CD4-positive, alpha-beta memory T cell (primary cell): Measurements from ENCODE around the gene GNAS-AS1. TPM values are rescaled to one million over a fixed set of nuclear protein-coding genes. Genes with fewer than 3 reads are reported as not detected.

Source experiments
- CTCF ChIA-PET: fragments of 350-600 bp; sonication (Branson Sonifier 250); formaldehyde crosslinking; loops from one replicate; lab custom pipeline; 2021; ENCODE audit warnings: inconsistent platforms; ENCODE audit not compliant: partially characterized antibody; lab: Charles Lee
- POLR2A ChIA-PET: fragments of 350-600 bp; sonication (Branson Sonifier 250); formaldehyde crosslinking; loops from one replicate; lab custom pipeline; 2021; ENCODE audit not compliant: partially characterized antibody; lab: Charles Lee
- DNase-seq, 5 donors: peaks; one replicate each; pipeline versions ENCODE4 v3.0.0 to v3.0.0-alpha.2; 2020 to 2022; ENCODE audit warnings: mixed read lengths in 1 of 5
- H3K27ac ChIP-seq: one replicate; pipeline ENCODE4 v1.7.0; 2013; ENCODE audit warnings: low read depth, low read length
- H3K27me3 ChIP-seq: 2 replicates; pipeline ENCODE4 v1.7.0; 2013; ENCODE audit warnings: mild to moderate bottlenecking, low read length, moderate library complexity; ENCODE audit not compliant: insufficient read depth
- H3K36me3 ChIP-seq: 2 replicates; pipeline ENCODE4 v1.7.0; 2013; ENCODE audit warnings: mild to moderate bottlenecking, low read length, moderate library complexity; ENCODE audit not compliant: insufficient read depth
- H3K4me1 ChIP-seq: 2 replicates; pipeline ENCODE4 v1.7.0; 2013; ENCODE audit warnings: mild to moderate bottlenecking, low read length, moderate library complexity; ENCODE audit not compliant: insufficient read depth
- H3K4me3 ChIP-seq, 2 donors: one replicate each; pipeline ENCODE4 v1.7.0; 2013; ENCODE audit warnings: low read length in 2 of 2, mild to moderate bottlenecking in 1 of 2
- H3K9me3 ChIP-seq, 2 donors: one replicate each; pipeline ENCODE4 v1.7.0; 2013; ENCODE audit warnings: low read length in 2 of 2, control low read depth in 1 of 2; ENCODE audit not compliant: control insufficient read depth in 1 of 2
- H3K27ac Mint-ChIP-seq, 7 donors: one replicate each; pipeline ENCODE4 v1.8.0; 2020 to 2021; ENCODE audit warnings: mixed read lengths in 7 of 7, mild to moderate bottlenecking in 6 of 7, inconsistent platforms in 3 of 7, moderate library complexity in 3 of 7
- H3K27me3 Mint-ChIP-seq, 2 donors: one replicate each; pipeline ENCODE4 v1.8.0; 2020 to 2021; ENCODE audit warnings: mixed read lengths in 2 of 2
- H3K36me3 Mint-ChIP-seq, 2 donors: one replicate each; pipeline ENCODE4 v1.8.0; 2020 to 2021; ENCODE audit warnings: mixed read lengths in 2 of 2, inconsistent platforms in 1 of 2, mild to moderate bottlenecking in 1 of 2
- H3K4me1 Mint-ChIP-seq, 4 donors: one replicate each; pipeline ENCODE4 v1.8.0; 2020 to 2021; ENCODE audit warnings: mixed read lengths in 4 of 4, mild to moderate bottlenecking in 1 of 4
- H3K4me3 Mint-ChIP-seq, 8 donors: one replicate each; pipeline ENCODE4 v1.8.0; 2020 to 2021; ENCODE audit warnings: mixed read lengths in 8 of 8, mild to moderate bottlenecking in 7 of 8, moderate library complexity in 6 of 8, inconsistent platforms in 3 of 8
- H3K9me3 Mint-ChIP-seq, 8 donors: one replicate each; pipeline ENCODE4 v1.8.0; 2020 to 2021; ENCODE audit warnings: mixed read lengths in 8 of 8, mild to moderate bottlenecking in 5 of 8, inconsistent platforms in 3 of 8, moderate library complexity in 1 of 8
- intact Hi-C: fragments of 100-400 bp; cut with micrococcal nuclease; formaldehyde crosslinking; loops from one replicate; pipeline ENCODE4 v1.15.1; 2023
- polyA plus RNA-seq, 2 donors: library from polyadenylated mRNA; unstranded; fragments of 300-500 nt; fragmentation: Illumina TruSeq; gene quantifications; one replicate each; pipeline ENCODE4 v1.2.3, GENCODE V29; 2021
- total RNA-seq, 2 experiments: library from RNA; stranded (reverse); gene quantifications; one replicate each; pipeline ENCODE4 v1.2.3, GENCODE V29; 2021

Gene GNAS-AS1
- total and polyA plus RNA-seq, 4 experiments from 2014 or later = 0.94 to 1.1 TPM; not detected in 2

DNA sequence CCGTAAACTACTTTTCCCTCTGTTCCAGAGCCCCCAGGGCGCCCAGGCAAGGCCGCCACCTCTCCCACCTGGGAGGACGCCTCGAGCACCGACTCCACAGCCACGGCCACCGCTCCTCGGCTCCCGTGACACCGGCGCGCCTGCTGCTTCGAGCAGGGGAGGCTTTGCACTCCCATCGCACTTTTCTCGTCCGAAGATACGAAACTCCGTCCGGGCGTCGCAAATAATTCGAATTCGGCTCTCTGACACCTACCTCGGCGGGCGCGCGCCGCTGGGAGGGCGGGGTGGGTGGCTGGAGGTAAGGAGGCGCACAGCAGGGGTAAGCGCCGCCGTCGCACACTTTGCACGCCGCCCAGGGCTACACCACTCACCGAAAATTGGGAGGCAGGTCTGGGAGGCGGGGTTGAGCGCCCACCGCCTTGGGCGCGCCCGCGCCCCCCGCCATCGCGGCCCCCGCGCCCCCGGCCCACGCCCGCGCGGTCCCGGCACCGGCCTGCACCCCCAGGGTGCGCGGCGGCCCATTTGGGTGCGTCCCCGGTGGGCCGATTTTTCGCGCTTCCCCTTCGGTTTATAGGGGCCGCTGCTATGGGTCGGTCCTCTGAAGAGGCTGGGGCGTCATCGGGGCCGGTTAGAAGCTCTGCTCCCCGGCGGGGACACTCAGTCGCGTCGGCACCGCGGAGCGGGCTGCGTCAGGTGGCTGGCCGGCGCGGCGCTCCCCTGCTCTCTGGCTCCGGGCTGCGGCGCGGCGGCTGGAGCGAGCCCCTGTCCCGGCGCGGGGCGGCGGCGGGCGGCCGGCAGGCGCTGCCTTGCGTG is 38.0 kb upstream of the GNAS-AS1 start:
- no peaks in the 10 kb centered on the region for H3K36me3 ChIP-seq
- ChIA-PET CTCF (no interaction called here), POLR2A (interaction anchor here (0.6 to 4.7 kb wide), 21 partner anchors 10 to 1490 kb away, joined by 3 to 69 read pairs (median 5); partner anchors contain the start of genes ATP5F1E, NELFCD, PRELID3B and STX16)
- intact Hi-C loops = loop anchor here (1.0 kb wide), 1 partner anchor 93 kb away; the partner anchor contains the start of gene NELFCD
- H3K9me3 ChIP-seq = no peaks in the 10 kb centered on the region
- Mint-ChIP-seq H3K9me3 (peaks cover 0 to 2% (median 0%) of the 10 kb centered on the region in 8 donors), H3K4me1 (peaks cover 9 to 25% (median 18%) of the 10 kb centered on the region in 4 donors), H3K27ac (peak overlapping the region; percentile 87 to 95 (median 90)), H3K27me3 (no peaks in the 10 kb centered on the region), H3K36me3 (peaks cover 0 to 15% of the 10 kb centered on the region in 2 donors), H3K4me3 (peak overlapping the region; percentile 79 to 90 (median 85))
- H3K27ac ChIP-seq = peak overlapping the region; percentile 78
- peak; percentile 87 to 90 (median 89) for DNase-seq
- H3K27me3 ChIP-seq = no peaks in the 10 kb centered on the region
- peak overlapping the region; percentile 12 to 64 for H3K4me3 ChIP-seq
- H3K4me1 ChIP-seq = peaks cover 19% of the 10 kb centered on the region

DNA sequence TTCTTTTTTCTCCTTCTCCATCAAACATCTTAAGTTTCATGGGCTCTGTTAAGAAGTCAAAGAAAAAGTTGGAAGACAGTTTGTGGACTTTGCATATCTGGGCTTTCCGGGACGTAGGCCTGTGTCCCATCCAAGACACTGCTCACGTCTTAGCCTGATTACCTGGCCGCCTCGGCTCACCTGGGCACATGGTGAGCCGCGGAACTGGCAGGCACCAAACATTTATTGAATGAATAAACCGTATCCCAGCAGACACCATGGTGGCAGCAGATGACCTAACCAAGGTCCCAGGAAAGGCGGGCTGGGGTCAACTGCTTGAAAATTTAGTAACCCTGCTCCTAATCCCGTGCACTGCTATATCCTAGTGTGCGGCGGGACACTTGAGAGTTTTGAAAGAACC is 37.4 kb upstream of the GNAS-AS1 start:
- H3K4me1 Mint-ChIP-seq = peaks cover 4 to 19% (median 12%) of the 10 kb centered on the region in 4 donors
- no peaks in the 10 kb centered on the region for H3K27me3 Mint-ChIP-seq
- Histone ChIP-seq H3K27me3 (no peaks in the 10 kb centered on the region), H3K4me3 (peak overlapping the region; percentile 12 to 64), H3K9me3 (no peaks in the 10 kb centered on the region), H3K36me3 (no peaks in the 10 kb centered on the region), H3K4me1 (peaks cover 13% of the 10 kb centered on the region), H3K27ac (peak overlapping the region; percentile 71)
- CTCF ChIA-PET = no interaction called here
- POLR2A ChIA-PET = no interaction called here
- peak overlapping the region; percentile 87 to 95 (median 90) for H3K27ac Mint-ChIP-seq
- H3K9me3 Mint-ChIP-seq = peaks cover 0 to 2% (median 0%) of the 10 kb centered on the region in 8 donors
- intact Hi-C loops = loop anchor here (1.0 kb wide), 1 partner anchor 93 kb away; the partner anchor contains the start of gene NELFCD
- no peak for DNase-seq
- H3K36me3 Mint-ChIP-seq = peaks cover 0 to 10% of the 10 kb centered on the region in 2 donors
- peak overlapping the region; percentile 79 to 90 (median 85) for H3K4me3 Mint-ChIP-seq

DNA sequence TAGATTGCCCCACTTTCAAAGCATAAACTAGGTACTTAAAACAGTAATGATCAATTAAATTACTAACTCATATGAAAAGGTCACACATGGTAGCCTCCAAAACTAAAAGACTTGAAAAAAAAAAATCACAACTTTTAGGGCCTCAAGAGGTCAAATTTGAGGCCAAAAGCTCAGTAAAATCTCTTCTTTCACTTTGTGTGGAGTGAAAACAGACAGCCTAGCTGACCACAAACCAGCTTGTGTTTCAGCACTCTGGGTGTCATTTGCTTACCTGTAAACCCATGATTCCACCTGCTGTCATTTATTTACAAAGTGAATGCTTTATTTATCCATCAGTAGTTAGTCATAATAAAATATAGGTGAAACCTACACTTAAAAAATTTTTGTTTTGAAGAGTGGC is 35.8 kb upstream of the GNAS-AS1 start:
- peaks cover 0 to 11% (median 5%) of the 10 kb centered on the region in 4 donors for H3K4me1 Mint-ChIP-seq
- no peaks in the 10 kb centered on the region for H3K27me3 ChIP-seq

DNA sequence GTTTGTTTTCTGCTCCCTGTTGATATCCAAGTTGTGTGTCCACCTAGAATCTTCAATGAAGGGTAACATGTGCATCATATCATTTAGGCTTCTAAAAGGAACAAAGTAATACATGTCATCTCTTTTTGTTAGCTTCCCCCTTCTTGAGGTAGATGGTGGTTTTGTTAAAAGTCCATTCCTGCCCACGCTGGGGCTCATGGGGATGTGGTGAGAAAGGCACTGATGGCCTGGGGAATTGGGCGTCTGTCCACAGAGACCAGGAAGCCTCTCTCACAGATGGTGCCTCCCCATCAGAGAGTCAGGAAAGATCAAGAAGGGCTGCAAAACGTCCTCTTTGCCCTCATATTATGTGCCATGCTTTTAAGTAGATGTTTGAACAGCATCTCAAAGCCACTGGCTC is 34.3 kb upstream of the GNAS-AS1 start:
- H3K4me1 ChIP-seq = peaks cover 8% of the 10 kb centered on the region
- CTCF ChIA-PET = interaction anchor here (0.8 to 1.1 kb wide), 4 partner anchors 15 to 147 kb away, joined by 3 to 5 read pairs (median 3); partner anchors contain the start of gene ATP5F1E
- no peaks in the 10 kb centered on the region for H3K27me3 ChIP-seq
- POLR2A ChIA-PET = no interaction called here
- no peaks in the 10 kb centered on the region for H3K9me3 ChIP-seq
- H3K27ac ChIP-seq = no peak overlapping the region
- intact Hi-C loops = no loop called here
- Mint-ChIP-seq H3K4me3 (no peak overlapping the region), H3K27me3 (no peaks in the 10 kb centered on the region), H3K36me3 (peaks cover 0 to 2% of the 10 kb centered on the region in 2 donors), H3K9me3 (peaks cover 0 to 2% (median 0%) of the 10 kb centered on the region in 8 donors), H3K27ac (no peak overlapping the region), H3K4me1 (peaks cover 0 to 11% (median 5%) of the 10 kb centered on the region in 4 donors)
- DNase-seq = no peak
- no peak overlapping the region for H3K4me3 ChIP-seq
- no peaks in the 10 kb centered on the region for H3K36me3 ChIP-seq

More for the DNA sequence above, 35.8 kb upstream of the GNAS-AS1 start:
- Mint-ChIP-seq H3K9me3 (peaks cover 0 to 2% (median 0%) of the 10 kb centered on the region in 8 donors), H3K4me3 (peak overlapping the region in 2 of 8 donors; percentile 30 to 74), H3K36me3 (peaks cover 0 to 4% of the 10 kb centered on the region in 2 donors), H3K27ac (peak overlapping the region in 3 of 7 donors; percentile 13 to 95 (median 14)), H3K27me3 (no peaks in the 10 kb centered on the region)
- ChIA-PET CTCF (interaction anchor here (0.8 kb wide), 1 partner anchor 10 kb away, joined by 3 read pairs; no protein-coding TSS in a partner anchor), POLR2A (interaction anchor here (1.4 kb wide), 1 partner anchor 9 kb away, joined by 3 read pairs; no protein-coding TSS in a partner anchor)
- no peak overlapping the region for H3K4me3 ChIP-seq
- no peaks in the 10 kb centered on the region for H3K9me3 ChIP-seq
- H3K27ac ChIP-seq = no peak overlapping the region
- no peaks in the 10 kb centered on the region for H3K36me3 ChIP-seq
- H3K4me1 ChIP-seq = peaks cover 8% of the 10 kb centered on the region
- intact Hi-C loops = no loop called here
- no peak for DNase-seq

DNA sequence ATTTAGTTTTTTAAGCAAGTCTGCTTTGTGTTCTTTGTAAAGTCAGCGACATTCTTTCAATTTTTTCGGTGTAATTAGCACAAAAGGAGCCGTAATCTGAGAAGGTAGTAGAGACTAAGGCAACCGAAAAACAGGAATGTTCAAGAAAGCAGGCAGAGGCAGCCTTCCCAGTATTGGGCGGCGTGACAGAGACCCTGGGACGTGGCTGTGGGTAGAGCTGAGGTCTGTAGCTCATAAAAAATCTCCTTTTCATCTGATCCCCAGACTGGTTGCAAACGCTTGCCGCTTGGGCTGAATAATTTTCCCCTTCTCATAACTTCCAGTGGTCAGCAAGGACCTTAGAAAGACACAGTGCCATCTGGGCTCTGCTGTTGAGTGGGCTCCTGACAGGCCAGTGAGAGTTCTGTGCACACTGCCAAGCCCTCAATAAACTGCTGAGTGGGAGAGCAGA is 32.6 kb upstream of the GNAS-AS1 start:
- Mint-ChIP-seq H3K4me1 (peaks cover 1 to 9% (median 7%) of the 10 kb centered on the region in 4 donors), H3K27ac (no peak overlapping the region), H3K36me3 (no peaks in the 10 kb centered on the region), H3K9me3 (no peaks in the 10 kb centered on the region), H3K4me3 (no peak overlapping the region), H3K27me3 (no peaks in the 10 kb centered on the region)
- Histone ChIP-seq H3K9me3 (no peaks in the 10 kb centered on the region), H3K36me3 (no peaks in the 10 kb centered on the region), H3K4me3 (no peak overlapping the region), H3K27ac (no peak overlapping the region), H3K4me1 (peaks cover 10% of the 10 kb centered on the region), H3K27me3 (no peaks in the 10 kb centered on the region)
- ChIA-PET CTCF (no interaction called here), POLR2A (no interaction called here)
- intact Hi-C loops = no loop called here
- no peak for DNase-seq

DNA sequence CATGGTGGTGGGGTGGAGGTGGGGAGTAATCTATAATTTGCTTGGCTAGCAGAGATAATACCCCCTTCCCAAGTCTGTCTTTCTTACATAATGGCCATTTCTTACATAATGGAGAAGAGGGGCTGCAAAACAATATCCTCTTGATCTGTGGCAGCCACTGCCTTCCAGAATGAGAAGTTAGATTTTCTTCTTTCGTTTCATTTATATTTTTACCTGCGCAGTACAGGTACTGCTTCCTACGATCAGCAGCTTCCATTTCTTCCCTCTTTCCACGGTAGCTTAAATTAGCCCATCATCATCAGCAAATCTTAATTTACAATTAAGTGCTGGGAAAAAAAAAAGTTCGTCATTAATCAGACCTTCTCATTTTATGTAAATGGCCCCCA is 32.0 kb upstream of the GNAS-AS1 start:
- H3K4me1 Mint-ChIP-seq = peaks cover 6 to 15% (median 9%) of the 10 kb centered on the region in 4 donors
- H3K27ac Mint-ChIP-seq = no peak overlapping the region
- H3K9me3 Mint-ChIP-seq = no peaks in the 10 kb centered on the region
- Histone ChIP-seq H3K36me3 (no peaks in the 10 kb centered on the region), H3K4me1 (peaks cover 9% of the 10 kb centered on the region), H3K9me3 (no peaks in the 10 kb centered on the region), H3K27me3 (no peaks in the 10 kb centered on the region), H3K4me3 (no peak overlapping the region), H3K27ac (no peak overlapping the region)
- ChIA-PET POLR2A (no interaction called here), CTCF (interaction anchor here (1.3 to 1.6 kb wide), 2 partner anchors 10 to 12 kb away, joined by 3 read pairs; no protein-coding TSS in a partner anchor)
- no peak for DNase-seq
- no peaks in the 10 kb centered on the region for H3K36me3 Mint-ChIP-seq
- intact Hi-C loops = no loop called here
- no peaks in the 10 kb centered on the region for H3K27me3 Mint-ChIP-seq
- no peak overlapping the region for H3K4me3 Mint-ChIP-seq
